H1 (cell line): ENCODE results near the gene KNCN. TPM values are rescaled to one million over a fixed set of nuclear protein-coding genes. Genes with fewer than 3 reads are reported as not detected.

Source experiments
- CTCF ChIA-PET: fragments of 300-600 bp; sonication (Branson Sonifier 250); formaldehyde crosslinking; loops from one replicate; lab custom pipeline; 2021; ENCODE audit not compliant: partially characterized antibody; lab: Charles Lee
- POLR2A ChIA-PET: fragments of 300-600 bp; sonication (Branson Sonifier 250); formaldehyde crosslinking; loops from one replicate; lab custom pipeline; 2021; ENCODE audit warnings: inconsistent platforms; ENCODE audit not compliant: partially characterized antibody; lab: Charles Lee
- DNase-seq, 2 experiments: peaks; one replicate each; pipeline versions ENCODE4 v3.0.0 to v3.0.0-alpha.2; 2010 to 2022; ENCODE audit warnings: low spot score in 2 of 2, low read depth in 1 of 2, mixed read lengths in 1 of 2
- FAIRE-seq: peaks from 2 replicates; lab custom pipeline; 2011; peaks lifted over from hg19 to GRCh38; lab: Jason Lieb, UNC
- H2AFZ ChIP-seq: 2 replicates; pipeline ENCODE4 v1.8.1; 2012; ENCODE audit warnings: low read length, inconsistent platforms
- H2AK5ac ChIP-seq: 2 replicates; pipeline ENCODE4 v1.6.1; 2013; ENCODE audit warnings: low read depth, low read length
- H2BK120ac ChIP-seq: replicated peaks from 2 replicates; pipeline ENCODE3; 2013; ENCODE audit warnings: low read depth, low read length, inconsistent platforms
- H2BK12ac ChIP-seq: 2 replicates; pipeline ENCODE4 v1.6.1; 2013; ENCODE audit warnings: low read depth, low read length
- H2BK15ac ChIP-seq: 2 replicates; pipeline ENCODE4 v1.6.1; 2013; ENCODE audit warnings: low read length
- H2BK20ac ChIP-seq: 2 replicates; pipeline ENCODE4 v1.6.1; 2013; ENCODE audit warnings: low read length
- H2BK5ac ChIP-seq: 2 replicates; pipeline ENCODE4 v1.6.1; 2013; ENCODE audit warnings: low read depth, low read length
- H3K14ac ChIP-seq: 2 replicates; pipeline ENCODE4 v1.6.1; 2013; ENCODE audit warnings: inconsistent platforms; ENCODE audit not compliant: insufficient read length
- H3K18ac ChIP-seq: 2 replicates; pipeline ENCODE4 v1.6.1; 2013; ENCODE audit warnings: low read length; ENCODE audit errors: extremely low read depth
- H3K23ac ChIP-seq: 2 replicates; pipeline ENCODE4 v1.6.1; 2013; ENCODE audit warnings: inconsistent platforms; ENCODE audit not compliant: insufficient read length
- H3K23me2 ChIP-seq: 2 replicates; pipeline ENCODE4 v1.6.1; 2013; ENCODE audit warnings: low read depth, low read length
- H3K27ac ChIP-seq: 2 replicates; pipeline ENCODE4 v1.6.1; 2011; ENCODE audit warnings: low read depth, low read length, inconsistent platforms
- H3K27me3 ChIP-seq, 4 experiments: replicated peaks in 1 of 4; 1 replicate in 1 of 4; 2 replicates in 3 of 4; pipeline versions ENCODE4 v1.6.1 to v1.8.1; 2011 to 2013; ENCODE audit warnings: low read length in 3 of 4, mild to moderate bottlenecking in 3 of 4, inconsistent platforms in 2 of 4, mixed read lengths in 2 of 4, moderate library complexity in 1 of 4; ENCODE audit not compliant: control insufficient read depth in 3 of 4, insufficient read depth in 3 of 4; ENCODE audit errors: extremely low read depth in 1 of 4
- H3K36me3 ChIP-seq, 4 experiments: 2 replicates each; pipeline versions ENCODE4 v1.6.1 to v1.8.1; 2011 to 2013; ENCODE audit warnings: mild to moderate bottlenecking in 4 of 4, low read length in 3 of 4, moderate library complexity in 2 of 4, control low read depth in 1 of 4, inconsistent platforms in 1 of 4; ENCODE audit not compliant: insufficient read depth in 4 of 4, control insufficient read depth in 2 of 4
- H3K4ac ChIP-seq: replicated peaks from 2 replicates; pipeline ENCODE3; 2013; ENCODE audit warnings: low read length, low read depth, mixed read lengths, inconsistent platforms; ENCODE audit not compliant: insufficient read length
- H3K4me1 ChIP-seq, 4 experiments: replicated peaks in 1 of 4; 1 replicate in 1 of 4; 2 replicates in 3 of 4; pipeline versions ENCODE4 v1.6.1 to v1.8.1; 2011 to 2013; ENCODE audit warnings: low read length in 3 of 4, inconsistent platforms in 2 of 4, mixed read lengths in 1 of 4; ENCODE audit not compliant: insufficient read depth in 4 of 4, control insufficient read depth in 3 of 4
- H3K4me2 ChIP-seq, 2 experiments: 2 replicates each; pipeline versions ENCODE4 v1.6.1 to v1.8.1; 2011 to 2013; ENCODE audit warnings: low read depth in 2 of 2, low read length in 2 of 2, control low read depth in 1 of 2, inconsistent platforms in 1 of 2, mild to moderate bottlenecking in 1 of 2; ENCODE audit not compliant: insufficient read depth in 1 of 2
- H3K4me3 ChIP-seq, 4 experiments: fragments of 200-600, 300-600 bp in 1 of 4; sonication (generic), shearing (Covaris generic), sonication (Bioruptor Twin) in 1 of 4; 2 replicates each; pipeline versions ENCODE4 v1.5.1 to v1.8.1; 2011 to 2016; ENCODE audit warnings: low read length in 4 of 4, low read depth in 3 of 4, control low read depth in 2 of 4, inconsistent platforms in 2 of 4, mild to moderate bottlenecking in 2 of 4, mixed read lengths in 1 of 4, moderate library complexity in 1 of 4; ENCODE audit not compliant: insufficient read depth in 2 of 4; ENCODE audit errors: extremely low read depth in 1 of 4
- H3K56ac ChIP-seq: replicated peaks from 2 replicates; pipeline ENCODE3; 2013; ENCODE audit warnings: low read depth, mild to moderate bottlenecking, mixed read lengths, low read length, inconsistent platforms; ENCODE audit not compliant: insufficient read length
- H3K79me1 ChIP-seq: 2 replicates; pipeline ENCODE4 v1.6.1; 2013; ENCODE audit warnings: low read depth, low read length, control low read depth
- H3K79me2 ChIP-seq, 2 experiments: 2 replicates each; pipeline versions ENCODE4 v1.6.1 to v1.8.1; 2012 to 2013; ENCODE audit warnings: low read length in 2 of 2, mild to moderate bottlenecking in 2 of 2, inconsistent platforms in 1 of 2; ENCODE audit not compliant: insufficient read depth in 2 of 2, control insufficient read depth in 1 of 2
- H3K9ac ChIP-seq, 4 experiments: replicated peaks in 1 of 4; 1 replicate in 1 of 4; 2 replicates in 3 of 4; pipeline versions ENCODE4 v1.6.1 to v1.8.1; 2011 to 2013; ENCODE audit warnings: low read depth in 3 of 4, low read length in 3 of 4, control low read depth in 2 of 4, mild to moderate bottlenecking in 2 of 4, moderate library complexity in 2 of 4, inconsistent platforms in 1 of 4; ENCODE audit errors: extremely low read depth in 1 of 4
- H3K9me3 ChIP-seq, 2 experiments: 2 replicates each; pipeline versions ENCODE4 v1.6.1 to v1.8.1; 2012 to 2013; ENCODE audit warnings: mild to moderate bottlenecking in 2 of 2, moderate library complexity in 2 of 2, control low read depth in 1 of 2, inconsistent platforms in 1 of 2, low read depth in 1 of 2, low read length in 1 of 2, mixed read lengths in 1 of 2; ENCODE audit not compliant: insufficient read depth in 2 of 2
- H4K20me1 ChIP-seq, 2 experiments: replicated peaks in 1 of 2; 2 replicates each; pipeline versions ENCODE3 to v1.8.1; 2011 to 2013; ENCODE audit warnings: inconsistent platforms in 2 of 2, low read length in 2 of 2, mild to moderate bottlenecking in 1 of 2; ENCODE audit not compliant: insufficient read depth in 2 of 2, control insufficient read depth in 1 of 2
- H4K5ac ChIP-seq: 2 replicates; pipeline ENCODE4 v1.6.1; 2013; ENCODE audit warnings: low read length, low read depth, mixed read lengths, inconsistent platforms; ENCODE audit not compliant: insufficient read length
- H4K8ac ChIP-seq: 2 replicates; pipeline ENCODE4 v1.8.0; 2013; ENCODE audit warnings: mild to moderate bottlenecking, moderate library complexity, low read length, inconsistent platforms; ENCODE audit not compliant: insufficient read depth; ENCODE audit errors: extremely low read depth
- H4K91ac ChIP-seq: replicated peaks from 2 replicates; pipeline ENCODE3; 2013; ENCODE audit warnings: low read length, mixed read lengths, inconsistent platforms; ENCODE audit not compliant: insufficient read length
- CTBP2 ChIP-seq: IDR thresholded peaks from 2 replicates; pipeline ENCODE4 v1.7.0; 2011; ENCODE audit warnings: borderline replicate concordance, mild to moderate bottlenecking, moderate library complexity, mixed read lengths, low read length; ENCODE audit not compliant: insufficient read depth, insufficient read length
- CTCF ChIP-seq, 3 experiments: IDR thresholded peaks; 1 replicate in 2 of 3; 2 replicates in 1 of 3; pipeline versions ENCODE4 v1.5.1 to v1.6.1; 2011; ENCODE audit warnings: low read length in 3 of 3, mild to moderate bottlenecking in 3 of 3, inconsistent platforms in 2 of 3, low read depth in 1 of 3, moderate library complexity in 1 of 3; ENCODE audit not compliant: insufficient read depth in 1 of 3; ENCODE audit errors: control extremely low read depth in 1 of 3
- RAD21 ChIP-seq, 2 experiments: IDR thresholded peaks in 1 of 2; conservative IDR thresholded peaks in 1 of 2; 2 replicates each; pipeline ENCODE4 v1.6.1; 2011; ENCODE audit warnings: low read depth in 2 of 2, low read length in 2 of 2, improper control_type of control experiment in 1 of 2, inconsistent platforms in 1 of 2, mild to moderate bottlenecking in 1 of 2, moderate library complexity in 1 of 2
- RBBP5 ChIP-seq: IDR thresholded peaks from 2 replicates; pipeline ENCODE4 v1.7.1; 2012; ENCODE audit warnings: low read depth, mild to moderate bottlenecking, inconsistent platforms, low read length, moderate library complexity, borderline replicate concordance
- WGBS, 2 experiments: shearing (Covaris generic) in 1 of 2; methylation state at CpG; one replicate each; pipeline versions ENCODE4 v1.1.6 to v1.1.7; 2013 to 2015; ENCODE audit warnings: low lambda C conversion rate in 2 of 2, mixed read lengths in 2 of 2, inconsistent platforms in 1 of 2, low coverage in 1 of 2, missing lambda C conversion rate in 1 of 2; ENCODE audit not compliant: insufficient replicate concordance in 2 of 2, insufficient coverage in 1 of 2, insufficient read length in 1 of 2; ENCODE audit errors: extremely low coverage in 1 of 2, missing lambda C conversion rate in 1 of 2; 5-methylcytosine and 5-hydroxymethylcytosine counted together
- polyA plus RNA-seq, 7 experiments: library from polyadenylated mRNA; depleted of rRNA in 3 of 7; stranded (reverse) in 5 of 7; unstranded in 2 of 7; fragments of >200 nt in 5 of 7; fragments of 200-250 nt in 2 of 7; gene quantifications; 1 replicate in 5 of 7; 2 replicates in 1 of 7; 4 replicates in 1 of 7; pipeline versions ENCODE4 v1.2.1 to v1.2.3, GENCODE V29; 2011 to 2013; ENCODE audit warnings: missing spikeins in 2 of 7, mixed read lengths in 2 of 7
- total RNA-seq: library from RNA; stranded (reverse); fragmentation: NEBNext Ultra II Directional; extraction: Animal tissue kit (Norgen Biotek cat#: 25700); gene quantifications from 2 replicates; pipeline ENCODE4 v1.2.1, GENCODE V29; 2021

Gene KNCN
- total and polyA plus RNA-seq, 2 of the 8 experiments (the other 6 are each of a cell fraction or from before 2014, with no cell fraction given) = not detected

- H2AK5ac ChIP-seq = no peak overlapping the region
- CTCF ChIA-PET = interaction anchor here (0.6 to 25.0 kb wide), 30 partner anchors 9 to 1711 kb away, joined by 3 to 1068 read pairs (median 5); partner anchors contain the start of genes DMBX1 and MKNK1
- 78% methylated on average over 22 of the region's 22 CpGs; no CpG with 5 or more reads in 1 of the 2 experiments for WGBS, 2 experiments
- H2BK12ac ChIP-seq = no peak overlapping the region
- H3K23ac ChIP-seq = no peak overlapping the region
- H2AFZ ChIP-seq = no peak overlapping the region
- H2BK5ac ChIP-seq = no peak overlapping the region
- 0 out of 2 replicates have a peak overlapping the region, but pooled peaks have one; percentile 1 for H2BK20ac ChIP-seq
- H3K23me2 ChIP-seq = peaks cover 12% of the 10 kb centered on the region
- no peak overlapping the region for H3K4me3 ChIP-seq
- H3K18ac ChIP-seq = no peak overlapping the region
- no peaks in the 10 kb centered on the region for H3K9me3 ChIP-seq
- no peak for DNase-seq
- FAIRE-seq = peak; percentile 24
- no peaks in the 10 kb centered on the region for H3K36me3 ChIP-seq
- H3K4ac ChIP-seq = no peak overlapping the region
- H3K9ac ChIP-seq = no peak overlapping the region
- POLR2A ChIA-PET = interaction anchor here (1.0 to 1.3 kb wide), 2 partner anchors 7 to 68 kb away, joined by 3 read pairs; no protein-coding TSS in a partner anchor
- H3K27ac ChIP-seq = no peak overlapping the region
- no peak overlapping the region for H2BK15ac ChIP-seq
- H3K27me3 ChIP-seq = peaks cover 27 to 44% (median 41%) of the 10 kb centered on the region in 4 experiments
- H2BK120ac ChIP-seq = no peak overlapping the region
- H4K5ac ChIP-seq = no peak overlapping the region
- TF ChIP-seq RBBP5 = no peak
- peak; percentile 60 to 70 for TF ChIP-seq RAD21 (IDR thresholded peaks at IDR 0.05 in 1 of 2, conservative IDR thresholded peaks at IDR 0.05 in 1 of 2; ENCODE audit: low read depth in 2 of 2, low read length in 2 of 2)
- TF ChIP-seq CTBP2 = no peak
- TF ChIP-seq CTCF (IDR thresholded peaks at IDR 0.05; ENCODE audit: control extremely low read depth in 1 of 3, insufficient read depth in 1 of 3, low read depth in 1 of 3, low read length in 3 of 3) = peak in 2 of 3 experiments; percentile 65 to 66; a peak in 3 of 4 replicates
- TF ChIP-seq, all 59 proteins: peak for 2
- Histone ChIP-seq H3K79me1 (no peaks in the 10 kb centered on the region), H4K8ac (no peak overlapping the region), H3K4me2 (no peak overlapping the region), H3K56ac (no peak overlapping the region), H4K91ac (no peak overlapping the region), H3K4me1 (peaks cover 0 to 30% (median 19%) of the 10 kb centered on the region in 4 experiments; a peak in 6 of 7 replicates), H3K14ac (no peak overlapping the region), H4K20me1 (no peaks in the 10 kb centered on the region), H3K79me2 (no peaks in the 10 kb centered on the region)
These were observed 3.7 kb downstream of the KNCN start for GRCh38 chr1:46547481-46548383.
